ENCODE results near the gene KDM2B.

The KDM2B gene

GRCh38 chr12:121432740-121433480 is 147.9 kb downstream of the KDM2B start:
- peaks cover 18% of the 10 kb centered on the region for H3K36me3 Mint-ChIP-seq
- H3K27ac Mint-ChIP-seq, result peak overlapping the region; percentile 52

GRCh38 chr12:121430833-121431415 is 149.9 kb downstream of the KDM2B start:
- peaks cover 9% of the 10 kb centered on the region for H3K36me3 Mint-ChIP-seq
- no peak overlapping the region for H3K4me3 Mint-ChIP-seq
- no peaks in the 10 kb centered on the region for H3K9me3 Mint-ChIP-seq
- H3K4me1 Mint-ChIP-seq, result no peaks in the 10 kb centered on the region
- H3K27ac Mint-ChIP-seq, result no peak overlapping the region
- H3K27me3 Mint-ChIP-seq, result no peaks in the 10 kb centered on the region

More at GRCh38 chr12:121432740-121433480, 147.9 kb downstream of the KDM2B start:
- Mint-ChIP-seq H3K9me3 (no peaks in the 10 kb centered on the region), H3K4me3 (no peak overlapping the region), H3K4me1 (peaks cover 8% of the 10 kb centered on the region), H3K27me3 (no peaks in the 10 kb centered on the region)

GRCh38 chr12:121428883-121429282 is 151.9 kb downstream of the KDM2B start:
- no peaks in the 10 kb centered on the region for H3K4me1 Mint-ChIP-seq
- no peaks in the 10 kb centered on the region for H3K9me3 Mint-ChIP-seq
- no peak overlapping the region for H3K4me3 Mint-ChIP-seq
- H3K36me3 Mint-ChIP-seq, result peaks cover 6% of the 10 kb centered on the region
- no peaks in the 10 kb centered on the region for H3K27me3 Mint-ChIP-seq
- H3K27ac Mint-ChIP-seq, result peak overlapping the region; percentile 36

- no peaks in the 10 kb centered on the region for H3K9me3 Mint-ChIP-seq
- no peaks in the 10 kb centered on the region for H3K27me3 Mint-ChIP-seq
- H3K27ac Mint-ChIP-seq, result peak overlapping the region; percentile 35
- H3K36me3 Mint-ChIP-seq, result peaks cover 8% of the 10 kb centered on the region
- no peaks in the 10 kb centered on the region for H3K4me1 Mint-ChIP-seq
- no peak overlapping the region for H3K4me3 Mint-ChIP-seq
These were observed 153.2 kb downstream of the KDM2B start for GRCh38 chr12:121427556-121428050.

- Mint-ChIP-seq H3K27me3 (no peaks in the 10 kb centered on the region), H3K4me1 (peaks cover 6% of the 10 kb centered on the region), H3K27ac (no peak overlapping the region), H3K9me3 (no peaks in the 10 kb centered on the region), H3K36me3 (peaks cover 17% of the 10 kb centered on the region), H3K4me3 (no peak overlapping the region)
These were observed 156.2 kb downstream of the KDM2B start for GRCh38 chr12:121424624-121424975.

GRCh38 chr12:121423682-121424623 is 156.9 kb downstream of the KDM2B start:
- Mint-ChIP-seq H3K36me3 (peaks cover 13% of the 10 kb centered on the region), H3K9me3 (no peaks in the 10 kb centered on the region), H3K4me1 (peaks cover 6% of the 10 kb centered on the region), H3K27ac (peak overlapping the region; percentile 55), H3K27me3 (no peaks in the 10 kb centered on the region), H3K4me3 (no peak overlapping the region)

- Mint-ChIP-seq H3K4me3 (no peak overlapping the region), H3K9me3 (no peaks in the 10 kb centered on the region), H3K27ac (no peak overlapping the region), H3K4me1 (peaks cover 6% of the 10 kb centered on the region), H3K27me3 (no peaks in the 10 kb centered on the region), H3K36me3 (peaks cover 13% of the 10 kb centered on the region)
These were observed 157.6 kb downstream of the KDM2B start for GRCh38 chr12:121423253-121423652.

GRCh38 chr12:121420109-121420508 is 160.7 kb downstream of the KDM2B start:
- Mint-ChIP-seq H3K4me1 (peaks cover 17% of the 10 kb centered on the region), H3K27ac (peak overlapping the region; percentile 6), H3K36me3 (peaks cover 18% of the 10 kb centered on the region), H3K4me3 (no peak overlapping the region), H3K9me3 (no peaks in the 10 kb centered on the region), H3K27me3 (no peaks in the 10 kb centered on the region)

GRCh38 chr12:121417847-121418246 is 163.0 kb downstream of the KDM2B start:
- H3K36me3 Mint-ChIP-seq, result peaks cover 17% of the 10 kb centered on the region
- peaks cover 27% of the 10 kb centered on the region for H3K4me1 Mint-ChIP-seq
- H3K9me3 Mint-ChIP-seq, result no peaks in the 10 kb centered on the region
- H3K27ac Mint-ChIP-seq, result no peak overlapping the region
- H3K4me3 Mint-ChIP-seq, result no peak overlapping the region
- H3K27me3 Mint-ChIP-seq, result no peaks in the 10 kb centered on the region

GRCh38 chr12:121413917-121414316 is 166.9 kb downstream of the KDM2B start:
- Mint-ChIP-seq H3K27me3 (no peaks in the 10 kb centered on the region), H3K9me3 (no peaks in the 10 kb centered on the region), H3K36me3 (peaks cover 6% of the 10 kb centered on the region), H3K27ac (no peak overlapping the region), H3K4me1 (peaks cover 32% of the 10 kb centered on the region), H3K4me3 (no peak overlapping the region)

GRCh38 chr12:121405211-121405610 is 175.6 kb downstream of the KDM2B start:
- H3K36me3 Mint-ChIP-seq, result peaks cover 10% of the 10 kb centered on the region
- no peak overlapping the region for H3K4me3 Mint-ChIP-seq
- H3K9me3 Mint-ChIP-seq, result no peaks in the 10 kb centered on the region
- H3K4me1 Mint-ChIP-seq, result peaks cover 63% of the 10 kb centered on the region
- H3K27me3 Mint-ChIP-seq, result no peaks in the 10 kb centered on the region
- no peak overlapping the region for H3K27ac Mint-ChIP-seq

GRCh38 chr12:121404734-121405133 is 176.1 kb downstream of the KDM2B start:
- H3K9me3 Mint-ChIP-seq, result no peaks in the 10 kb centered on the region
- no peak overlapping the region for H3K4me3 Mint-ChIP-seq
- H3K4me1 Mint-ChIP-seq, result peaks cover 65% of the 10 kb centered on the region
- no peaks in the 10 kb centered on the region for H3K27me3 Mint-ChIP-seq
- H3K36me3 Mint-ChIP-seq, result peaks cover 10% of the 10 kb centered on the region
- H3K27ac Mint-ChIP-seq, result no peak overlapping the region

- Mint-ChIP-seq H3K4me3 (no peak overlapping the region), H3K27me3 (no peaks in the 10 kb centered on the region), H3K9me3 (no peaks in the 10 kb centered on the region), H3K27ac (no peak overlapping the region), H3K4me1 (peaks cover 69% of the 10 kb centered on the region), H3K36me3 (peaks cover 10% of the 10 kb centered on the region)
These were observed 177.1 kb downstream of the KDM2B start for GRCh38 chr12:121403721-121404120.

GRCh38 chr12:121400332-121401139 is 180.3 kb downstream of the KDM2B start:
- H3K27ac Mint-ChIP-seq, result peak overlapping the region; percentile 98
- no peaks in the 10 kb centered on the region for H3K9me3 Mint-ChIP-seq
- H3K4me1 Mint-ChIP-seq, result peaks cover 51% of the 10 kb centered on the region
- peaks cover 3% of the 10 kb centered on the region for H3K36me3 Mint-ChIP-seq
- H3K27me3 Mint-ChIP-seq, result no peaks in the 10 kb centered on the region
- H3K4me3 Mint-ChIP-seq, result peak overlapping the region; percentile 96

All from activated naive CD4-positive, alpha-beta T cell treated with anti-CD3 and anti-CD28 coated beads, Interleukin-2, amount 50 U/mL, for 24 hours (primary cell).